Spleen (tissue), 11 donors: ENCODE results near the gene LCN12. TPM values are rescaled to one million over a fixed set of nuclear protein-coding genes. Genes with fewer than 3 reads are reported as not detected.

Experiments
- DNase-seq: peaks from one replicate; pipeline ENCODE4 v3.0.0-alpha.2; 2020
- H3K27ac ChIP-seq, 8 donors: fragments of 200-600 bp; sonication (generic) in 7 of 8; 1 replicate in 4 of 8; 2 replicates in 4 of 8; pipeline versions ENCODE4 v1.5.0 to v1.8.0; 2016 to 2021; ENCODE audit warnings: inconsistent platforms in 4 of 8, mild to moderate bottlenecking in 4 of 8, moderate library complexity in 1 of 8
- H3K27me3 ChIP-seq, 7 donors: fragments of 200-600 bp; sonication (generic) in 6 of 7; replicated peaks in 1 of 7; 1 replicate in 4 of 7; 2 replicates in 3 of 7; pipeline versions ENCODE4 v1.5.0 to v1.8.0; 2016 to 2021; ENCODE audit warnings: inconsistent platforms in 3 of 7, mild to moderate bottlenecking in 1 of 7
- H3K36me3 ChIP-seq, 6 donors: fragments of 200-600 bp; sonication (generic) in 5 of 6; 1 replicate in 4 of 6; 2 replicates in 2 of 6; pipeline versions ENCODE4 v1.5.0 to v1.8.0; 2016 to 2021; ENCODE audit warnings: inconsistent platforms in 2 of 6
- H3K4me1 ChIP-seq, 6 donors: fragments of 200-600 bp; sonication (generic) in 5 of 6; 1 replicate in 3 of 6; 2 replicates in 3 of 6; pipeline versions ENCODE4 v1.5.0 to v1.8.0; 2016 to 2021; ENCODE audit warnings: inconsistent platforms in 3 of 6
- H3K4me3 ChIP-seq, 8 donors: fragments of 200-600 bp; sonication (generic) in 7 of 8; 1 replicate in 4 of 8; 2 replicates in 4 of 8; pipeline versions ENCODE4 v1.5.0 to v1.8.0; 2016 to 2021; ENCODE audit warnings: inconsistent platforms in 4 of 8, mild to moderate bottlenecking in 4 of 8, moderate library complexity in 2 of 8
- H3K9me3 ChIP-seq, 8 donors: fragments of 200-600 bp; sonication (generic) in 7 of 8; 1 replicate in 4 of 8; 2 replicates in 4 of 8; pipeline versions ENCODE4 v1.5.0 to v1.8.0; 2016 to 2021; ENCODE audit warnings: inconsistent platforms in 4 of 8
- CTCF ChIP-seq, 11 experiments: fragments of 200-600 bp in 7 of 11; fragments of 450-650 bp in 4 of 11; sonication (generic) in 4 of 11; IDR thresholded peaks in 8 of 11; conservative IDR thresholded peaks in 3 of 11; 1 replicate in 7 of 11; 2 replicates in 4 of 11; pipeline versions ENCODE4 v1.4.0 to v1.8.0; 2016 to 2021; ENCODE audit warnings: antibody characterized with exemption in 11 of 11, inconsistent platforms in 4 of 11, mild to moderate bottlenecking in 1 of 11
- POLR2A ChIP-seq, 3 donors: fragments of 450-650 bp; IDR thresholded peaks; one replicate each; pipeline ENCODE4 v1.5.1; 2017; ENCODE audit warnings: antibody characterized with exemption in 3 of 3, mild to moderate bottlenecking in 1 of 3
- POLR2AphosphoS5 ChIP-seq, 3 donors: sonication (generic); formaldehyde crosslinking; IDR thresholded peaks; one replicate each; pipeline ENCODE4 v1.5.1; 2017; ENCODE audit warnings: antibody characterized with exemption in 3 of 3
- WGBS, 5 donors: extraction: QIAGEN DNeasy Blood & Tissue Kit in 3 of 5; methylation state at CpG; one replicate each; pipeline versions ENCODE4 v1.1.5 to v1.1.7; 2013 to 2018; 5-methylcytosine and 5-hydroxymethylcytosine counted together
- intact Hi-C: fragments of 100-400 bp; cut with DNase I; formaldehyde crosslinking; loops from one replicate; pipeline ENCODE4 v1.15.0; 2023; ENCODE audit warnings: low total_unique reads
- polyA plus RNA-seq, 3 donors: library from polyadenylated mRNA; stranded (reverse); fragments of 200-250 nt; gene quantifications; one replicate each; pipeline ENCODE4 v1.2.1, GENCODE V29; 2013
- total RNA-seq, 7 donors: library from RNA; depleted of rRNA in 3 of 7; stranded (reverse); fragments of >200 nt in 3 of 7; fragmentation: NEBNext Ultra II Directional in 4 of 7; extraction: Animal tissue kit (Norgen Biotek cat#: 25700) in 4 of 7; gene quantifications; one replicate each; pipeline versions ENCODE4 v1.1.0 to v1.2.1, GENCODE V29; 2016 to 2021
- donor health status: healthy with polysubstance abuse.
- donor health status: DM: no; HTN: no; CAD: no; lungs with moderate emphysema.
- donor health status: DM: no; HTN: no; CAD: no.
- donor health status: Bipolar disorder and iron deficiency.
- donor health status: healthy.
- donor health status: DM: no; HTN: no; CAD: no.
- donor health status: DM: yes; HTN: yes; CAD: no.

Gene LCN12
- total and polyA plus RNA-seq, 10 donors, result 0.83 to 63.4 (median 8.3) TPM

GRCh38 chr9:136977223-136977622, 25.1 kb downstream of the LCN12 start, which contains the start of gene PTGDS:
Gene PTGDS, plus strand, starts transcription at chr9:136977504. Its CDS starts 75 bp downstream, at chr9:136977579.
- H3K36me3 ChIP-seq, result no peaks in the 10 kb centered on the region
- H3K27ac ChIP-seq, result peak within 1 kb of the TSS; percentile 60 to 84 (median 76)
- no peak for DNase-seq
- H3K9me3 ChIP-seq, result no peaks in the 10 kb centered on the region
- 57 to 100% (median 63%) methylated on average over 2 to 10 of the region's 10 CpGs for WGBS, 5 donors
- H3K27me3 ChIP-seq, result peaks cover 0 to 56% (median 9%) of the 10 kb centered on the region in 7 donors
- peak; percentile 45 to 77 (median 71) for TF ChIP-seq POLR2AphosphoS5 (IDR thresholded peaks at IDR 0.05)
- TF ChIP-seq POLR2A (IDR thresholded peaks at IDR 0.05), result no peak
- peaks cover 22 to 97% (median 71%) of the 10 kb centered on the region in 6 donors for H3K4me1 ChIP-seq
- peak within 1 kb of the TSS; percentile 29 to 69 (median 40) for H3K4me3 ChIP-seq
- intact Hi-C loops, result no loop called here

GRCh38 chr9:136977649-136978072, 25.6 kb downstream of the LCN12 start:
- no peak for DNase-seq

GRCh38 chr9:136978073-136978864, 26.2 kb downstream of the LCN12 start:
- Histone ChIP-seq H3K4me1 (peaks cover 18 to 91% (median 68%) of the 10 kb centered on the region in 6 donors), H3K9me3 (no peaks in the 10 kb centered on the region), H3K27ac (peak overlapping the region; percentile 60 to 84 (median 76)), H3K36me3 (no peaks in the 10 kb centered on the region), H3K27me3 (peaks cover 0 to 67% (median 9%) of the 10 kb centered on the region in 7 donors), H3K4me3 (peak overlapping the region; percentile 29 to 69 (median 40))
- TF ChIP-seq POLR2A (IDR thresholded peaks at IDR 0.05) (no peak), POLR2AphosphoS5 (IDR thresholded peaks at IDR 0.05) (peak in 2 of 3 donors; percentile 68 to 78), CTCF (IDR thresholded peaks at IDR 0.05 in 8 of 11, conservative IDR thresholded peaks at IDR 0.05 in 3 of 11) (no peak)
- peak; percentile 87 for DNase-seq
- intact Hi-C loops, result no loop called here
- WGBS, 5 donors, result 0 to 15% (median 4%) methylated on average over 15 to 78 of the region's 78 CpGs

More at GRCh38 chr9:136977649-136978072, 25.6 kb downstream of the LCN12 start:
- H3K36me3 ChIP-seq, result no peaks in the 10 kb centered on the region
- H3K4me1 ChIP-seq, result peaks cover 22 to 97% (median 69%) of the 10 kb centered on the region in 6 donors
- peaks cover 0 to 61% (median 9%) of the 10 kb centered on the region in 7 donors for H3K27me3 ChIP-seq
- peak overlapping the region; percentile 29 to 69 (median 40) for H3K4me3 ChIP-seq
- 35 to 48% (median 38%) methylated on average over 20 to 33 of the region's 33 CpGs; no CpG with 5 or more reads in 1 of the 5 donors for WGBS, 5 donors
- no peaks in the 10 kb centered on the region for H3K9me3 ChIP-seq
- peak overlapping the region; percentile 60 to 84 (median 76) for H3K27ac ChIP-seq
- intact Hi-C loops, result no loop called here
- TF ChIP-seq CTCF (IDR thresholded peaks at IDR 0.05 in 8 of 11, conservative IDR thresholded peaks at IDR 0.05 in 3 of 11) (no peak), POLR2AphosphoS5 (IDR thresholded peaks at IDR 0.05) (no peak)

GRCh38 chr9:136978865-136979544, 26.9 kb downstream of the LCN12 start:
- peak overlapping the region in 3 of 8 donors; percentile 30 to 84 (median 48) for H3K27ac ChIP-seq
- DNase-seq, result no peak
- WGBS, 5 donors, result 54 to 64% (median 58%) methylated on average over 18 to 41 of the region's 41 CpGs
- H3K36me3 ChIP-seq, result no peaks in the 10 kb centered on the region
- H3K9me3 ChIP-seq, result no peaks in the 10 kb centered on the region
- peak overlapping the region in 1 of 8 donors; percentile 7 for H3K4me3 ChIP-seq
- TF ChIP-seq POLR2A (IDR thresholded peaks at IDR 0.05) (no peak), POLR2AphosphoS5 (IDR thresholded peaks at IDR 0.05) (no peak), CTCF (IDR thresholded peaks at IDR 0.05 in 8 of 11, conservative IDR thresholded peaks at IDR 0.05 in 3 of 11) (no peak)
- intact Hi-C loops, result no loop called here
- H3K4me1 ChIP-seq, result peaks cover 17 to 84% (median 63%) of the 10 kb centered on the region in 6 donors
- H3K27me3 ChIP-seq, result peaks cover 0 to 73% (median 13%) of the 10 kb centered on the region in 7 donors
